H1 (cell line): ENCODE data around the gene PLEKHA1. TPM values are rescaled to one million over a fixed set of nuclear protein-coding genes. Genes with fewer than 3 reads are reported as not detected.

Experiments
- CTCF ChIA-PET: fragments of 300-600 bp; sonication (Branson Sonifier 250); formaldehyde crosslinking; loops from one replicate; lab custom pipeline; 2021; ENCODE audit not compliant: partially characterized antibody; lab: Charles Lee
- POLR2A ChIA-PET: fragments of 300-600 bp; sonication (Branson Sonifier 250); formaldehyde crosslinking; loops from one replicate; lab custom pipeline; 2021; ENCODE audit warnings: inconsistent platforms; ENCODE audit not compliant: partially characterized antibody; lab: Charles Lee
- DNase-seq, 2 experiments: peaks; one replicate each; pipeline versions ENCODE4 v3.0.0 to v3.0.0-alpha.2; 2010 to 2022; ENCODE audit warnings: low spot score in 2 of 2, low read depth in 1 of 2, mixed read lengths in 1 of 2
- FAIRE-seq: peaks from 2 replicates; lab custom pipeline; 2011; peaks lifted over from hg19 to GRCh38; lab: Jason Lieb, UNC
- H2AFZ ChIP-seq: 2 replicates; pipeline ENCODE4 v1.8.1; 2012; ENCODE audit warnings: low read length, inconsistent platforms
- H2AK5ac ChIP-seq: 2 replicates; pipeline ENCODE4 v1.6.1; 2013; ENCODE audit warnings: low read depth, low read length
- H2BK120ac ChIP-seq: replicated peaks from 2 replicates; pipeline ENCODE3; 2013; ENCODE audit warnings: low read depth, low read length, inconsistent platforms
- H2BK12ac ChIP-seq: 2 replicates; pipeline ENCODE4 v1.6.1; 2013; ENCODE audit warnings: low read depth, low read length
- H2BK15ac ChIP-seq: 2 replicates; pipeline ENCODE4 v1.6.1; 2013; ENCODE audit warnings: low read length
- H2BK20ac ChIP-seq: 2 replicates; pipeline ENCODE4 v1.6.1; 2013; ENCODE audit warnings: low read length
- H2BK5ac ChIP-seq: 2 replicates; pipeline ENCODE4 v1.6.1; 2013; ENCODE audit warnings: low read depth, low read length
- H3K14ac ChIP-seq: 2 replicates; pipeline ENCODE4 v1.6.1; 2013; ENCODE audit warnings: inconsistent platforms; ENCODE audit not compliant: insufficient read length
- H3K18ac ChIP-seq: 2 replicates; pipeline ENCODE4 v1.6.1; 2013; ENCODE audit warnings: low read length; ENCODE audit errors: extremely low read depth
- H3K23ac ChIP-seq: 2 replicates; pipeline ENCODE4 v1.6.1; 2013; ENCODE audit warnings: inconsistent platforms; ENCODE audit not compliant: insufficient read length
- H3K23me2 ChIP-seq: 2 replicates; pipeline ENCODE4 v1.6.1; 2013; ENCODE audit warnings: low read depth, low read length
- H3K27ac ChIP-seq: 2 replicates; pipeline ENCODE4 v1.6.1; 2011; ENCODE audit warnings: low read depth, low read length, inconsistent platforms
- H3K27me3 ChIP-seq, 4 experiments: replicated peaks in 1 of 4; 1 replicate in 1 of 4; 2 replicates in 3 of 4; pipeline versions ENCODE4 v1.6.1 to v1.8.1; 2011 to 2013; ENCODE audit warnings: low read length in 3 of 4, mild to moderate bottlenecking in 3 of 4, inconsistent platforms in 2 of 4, mixed read lengths in 2 of 4, moderate library complexity in 1 of 4; ENCODE audit not compliant: control insufficient read depth in 3 of 4, insufficient read depth in 3 of 4; ENCODE audit errors: extremely low read depth in 1 of 4
- H3K36me3 ChIP-seq, 4 experiments: 2 replicates each; pipeline versions ENCODE4 v1.6.1 to v1.8.1; 2011 to 2013; ENCODE audit warnings: mild to moderate bottlenecking in 4 of 4, low read length in 3 of 4, moderate library complexity in 2 of 4, control low read depth in 1 of 4, inconsistent platforms in 1 of 4; ENCODE audit not compliant: insufficient read depth in 4 of 4, control insufficient read depth in 2 of 4
- H3K4ac ChIP-seq: replicated peaks from 2 replicates; pipeline ENCODE3; 2013; ENCODE audit warnings: low read length, low read depth, mixed read lengths, inconsistent platforms; ENCODE audit not compliant: insufficient read length
- H3K4me1 ChIP-seq, 4 experiments: replicated peaks in 1 of 4; 1 replicate in 1 of 4; 2 replicates in 3 of 4; pipeline versions ENCODE4 v1.6.1 to v1.8.1; 2011 to 2013; ENCODE audit warnings: low read length in 3 of 4, inconsistent platforms in 2 of 4, mixed read lengths in 1 of 4; ENCODE audit not compliant: insufficient read depth in 4 of 4, control insufficient read depth in 3 of 4
- H3K4me2 ChIP-seq, 2 experiments: 2 replicates each; pipeline versions ENCODE4 v1.6.1 to v1.8.1; 2011 to 2013; ENCODE audit warnings: low read depth in 2 of 2, low read length in 2 of 2, control low read depth in 1 of 2, inconsistent platforms in 1 of 2, mild to moderate bottlenecking in 1 of 2; ENCODE audit not compliant: insufficient read depth in 1 of 2
- H3K4me3 ChIP-seq, 4 experiments: fragments of 200-600, 300-600 bp in 1 of 4; sonication (generic), shearing (Covaris generic), sonication (Bioruptor Twin) in 1 of 4; 2 replicates each; pipeline versions ENCODE4 v1.5.1 to v1.8.1; 2011 to 2016; ENCODE audit warnings: low read length in 4 of 4, low read depth in 3 of 4, control low read depth in 2 of 4, inconsistent platforms in 2 of 4, mild to moderate bottlenecking in 2 of 4, mixed read lengths in 1 of 4, moderate library complexity in 1 of 4; ENCODE audit not compliant: insufficient read depth in 2 of 4; ENCODE audit errors: extremely low read depth in 1 of 4
- H3K56ac ChIP-seq: replicated peaks from 2 replicates; pipeline ENCODE3; 2013; ENCODE audit warnings: low read depth, mild to moderate bottlenecking, mixed read lengths, low read length, inconsistent platforms; ENCODE audit not compliant: insufficient read length
- H3K79me1 ChIP-seq: 2 replicates; pipeline ENCODE4 v1.6.1; 2013; ENCODE audit warnings: low read depth, low read length, control low read depth
- H3K79me2 ChIP-seq, 2 experiments: 2 replicates each; pipeline versions ENCODE4 v1.6.1 to v1.8.1; 2012 to 2013; ENCODE audit warnings: low read length in 2 of 2, mild to moderate bottlenecking in 2 of 2, inconsistent platforms in 1 of 2; ENCODE audit not compliant: insufficient read depth in 2 of 2, control insufficient read depth in 1 of 2
- H3K9ac ChIP-seq, 4 experiments: replicated peaks in 1 of 4; 1 replicate in 1 of 4; 2 replicates in 3 of 4; pipeline versions ENCODE4 v1.6.1 to v1.8.1; 2011 to 2013; ENCODE audit warnings: low read depth in 3 of 4, low read length in 3 of 4, control low read depth in 2 of 4, mild to moderate bottlenecking in 2 of 4, moderate library complexity in 2 of 4, inconsistent platforms in 1 of 4; ENCODE audit errors: extremely low read depth in 1 of 4
- H3K9me3 ChIP-seq, 2 experiments: 2 replicates each; pipeline versions ENCODE4 v1.6.1 to v1.8.1; 2012 to 2013; ENCODE audit warnings: mild to moderate bottlenecking in 2 of 2, moderate library complexity in 2 of 2, control low read depth in 1 of 2, inconsistent platforms in 1 of 2, low read depth in 1 of 2, low read length in 1 of 2, mixed read lengths in 1 of 2; ENCODE audit not compliant: insufficient read depth in 2 of 2
- H4K20me1 ChIP-seq, 2 experiments: replicated peaks in 1 of 2; 2 replicates each; pipeline versions ENCODE3 to v1.8.1; 2011 to 2013; ENCODE audit warnings: inconsistent platforms in 2 of 2, low read length in 2 of 2, mild to moderate bottlenecking in 1 of 2; ENCODE audit not compliant: insufficient read depth in 2 of 2, control insufficient read depth in 1 of 2
- H4K5ac ChIP-seq: 2 replicates; pipeline ENCODE4 v1.6.1; 2013; ENCODE audit warnings: low read length, low read depth, mixed read lengths, inconsistent platforms; ENCODE audit not compliant: insufficient read length
- H4K8ac ChIP-seq: 2 replicates; pipeline ENCODE4 v1.8.0; 2013; ENCODE audit warnings: mild to moderate bottlenecking, moderate library complexity, low read length, inconsistent platforms; ENCODE audit not compliant: insufficient read depth; ENCODE audit errors: extremely low read depth
- H4K91ac ChIP-seq: replicated peaks from 2 replicates; pipeline ENCODE3; 2013; ENCODE audit warnings: low read length, mixed read lengths, inconsistent platforms; ENCODE audit not compliant: insufficient read length
- BACH1 ChIP-seq: IDR thresholded peaks from 2 replicates; pipeline ENCODE4 v1.6.1; 2012; ENCODE audit warnings: low read length, improper control_type of control experiment
- CBX8 ChIP-seq: fragments of 300-800, 300-1000 bp; sonication (generic); IDR thresholded peaks from 2 replicates; pipeline ENCODE4 v1.7.1; 2016; ENCODE audit warnings: low read depth, low read length, borderline replicate concordance
- FOSL1 ChIP-seq: IDR thresholded peaks from 2 replicates; pipeline ENCODE4 v1.6.1; 2011; ENCODE audit warnings: mild to moderate bottlenecking, low read depth, low read length, moderate library complexity; ENCODE audit not compliant: insufficient read depth
- GTF2F1 ChIP-seq: IDR thresholded peaks from 2 replicates; pipeline ENCODE4 v1.6.1; 2012; ENCODE audit warnings: low read depth, low read length, improper control_type of control experiment, borderline replicate concordance
- JUN ChIP-seq: IDR thresholded peaks from 2 replicates; pipeline ENCODE4 v1.6.1; 2011; ENCODE audit warnings: low read depth, mild to moderate bottlenecking, improper control_type of control experiment, low read length
- SAP30 ChIP-seq: fragments of 300-600 bp; sonication (generic); IDR thresholded peaks from 2 replicates; pipeline ENCODE4 v1.7.1; 2012; ENCODE audit warnings: low read length, moderate library complexity, mild to moderate bottlenecking, inconsistent platforms; ENCODE audit not compliant: insufficient read depth, insufficient replicate concordance
- SIN3A ChIP-seq, 2 experiments: IDR thresholded peaks in 1 of 2; conservative IDR thresholded peaks in 1 of 2; 2 replicates each; pipeline ENCODE4 v1.6.1; 2011 to 2012; ENCODE audit warnings: low read length in 2 of 2, improper control_type of control experiment in 1 of 2, low read depth in 1 of 2, mild to moderate bottlenecking in 1 of 2
- SP2 ChIP-seq: IDR thresholded peaks from 2 replicates; pipeline ENCODE4 v1.6.1; 2012; ENCODE audit warnings: mild to moderate bottlenecking, low read length, inconsistent platforms
- SP4 ChIP-seq: IDR thresholded peaks from 2 replicates; pipeline ENCODE4 v1.6.1; 2012; ENCODE audit warnings: low read length, inconsistent platforms
- YY1 ChIP-seq: IDR thresholded peaks from 2 replicates; pipeline ENCODE4 v1.6.1; 2011; ENCODE audit warnings: low read depth, mild to moderate bottlenecking, low read length
- WGBS, 2 experiments: shearing (Covaris generic) in 1 of 2; methylation state at CpG; one replicate each; pipeline versions ENCODE4 v1.1.6 to v1.1.7; 2013 to 2015; ENCODE audit warnings: low lambda C conversion rate in 2 of 2, mixed read lengths in 2 of 2, inconsistent platforms in 1 of 2, low coverage in 1 of 2, missing lambda C conversion rate in 1 of 2; ENCODE audit not compliant: insufficient replicate concordance in 2 of 2, insufficient coverage in 1 of 2, insufficient read length in 1 of 2; ENCODE audit errors: extremely low coverage in 1 of 2, missing lambda C conversion rate in 1 of 2; 5-methylcytosine and 5-hydroxymethylcytosine counted together
- polyA plus RNA-seq, 7 experiments: library from polyadenylated mRNA; depleted of rRNA in 3 of 7; stranded (reverse) in 5 of 7; unstranded in 2 of 7; fragments of >200 nt in 5 of 7; fragments of 200-250 nt in 2 of 7; gene quantifications; 1 replicate in 5 of 7; 2 replicates in 1 of 7; 4 replicates in 1 of 7; pipeline versions ENCODE4 v1.2.1 to v1.2.3, GENCODE V29; 2011 to 2013; ENCODE audit warnings: missing spikeins in 2 of 7, mixed read lengths in 2 of 7
- total RNA-seq: library from RNA; stranded (reverse); fragmentation: NEBNext Ultra II Directional; extraction: Animal tissue kit (Norgen Biotek cat#: 25700); gene quantifications from 2 replicates; pipeline ENCODE4 v1.2.1, GENCODE V29; 2021
- TF ChIP-seq, protein P1 (sequence below): IDR thresholded peaks from 2 replicates; pipeline ENCODE4 v1.6.1; 2012; ENCODE audit warnings: low read length, inconsistent platforms
- TF ChIP-seq, protein P2 (sequence below): IDR thresholded peaks from 2 replicates; pipeline ENCODE4 v1.6.1; 2011; ENCODE audit warnings: low read depth, mild to moderate bottlenecking, low read length; ENCODE audit not compliant: insufficient read depth

PLEKHA1 gene
- total and polyA plus RNA-seq, 2 of the 8 experiments (the other 6 are each of a cell fraction or from before 2014, with no cell fraction given), result 15.6 to 39.7 TPM

DNA sequence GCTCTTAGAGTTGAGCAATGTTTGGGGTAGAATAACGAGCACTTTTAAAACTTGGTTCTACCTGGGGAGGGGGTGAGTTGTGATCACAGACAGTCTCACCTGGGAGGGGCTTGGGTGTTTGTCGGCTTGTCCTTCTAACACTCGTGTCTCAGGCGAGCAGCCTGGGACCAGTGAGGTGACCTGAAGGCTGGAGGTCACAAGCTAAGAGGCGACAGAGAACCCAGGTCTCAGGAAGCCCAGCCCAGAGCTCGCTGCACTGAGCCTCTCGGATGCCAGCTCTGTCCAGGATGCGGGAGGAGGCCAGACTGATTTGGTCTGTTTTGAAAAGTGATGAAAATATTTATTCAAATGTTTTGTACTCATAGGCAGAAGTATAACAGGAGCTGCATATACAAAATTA, 98.6 kb downstream of the PLEKHA1 start:
- no peaks in the 10 kb centered on the region for H3K79me2 ChIP-seq
- H2BK5ac ChIP-seq, result no peak overlapping the region
- no peak overlapping the region for H3K4ac ChIP-seq
- CTCF ChIA-PET, result interaction anchor here (1.2 to 2.2 kb wide), 5 partner anchors 8 to 509 kb away, joined by 3 to 8 read pairs (median 4); no protein-coding TSS in a partner anchor
- H4K91ac ChIP-seq, result no peak overlapping the region
- H3K56ac ChIP-seq, result no peak overlapping the region
- peaks cover 3 to 24% (median 17%) of the 10 kb centered on the region in 4 experiments for H3K4me1 ChIP-seq
- no peak overlapping the region for H3K9ac ChIP-seq
- H3K36me3 ChIP-seq, result no peaks in the 10 kb centered on the region
- H3K27ac ChIP-seq, result no peak overlapping the region
- H3K4me3 ChIP-seq, result no peak overlapping the region
- no peaks in the 10 kb centered on the region for H3K27me3 ChIP-seq
- no peak overlapping the region for H3K14ac ChIP-seq
- no peak overlapping the region for H4K5ac ChIP-seq
- H3K79me1 ChIP-seq, result no peaks in the 10 kb centered on the region; the same call in 1 of the 2 replicates
- H3K4me2 ChIP-seq, result no peak overlapping the region
- WGBS, 2 experiments, result 83% methylated on average over 8 of the region's 8 CpGs; no CpG with 5 or more reads in 1 of the 2 experiments
- no peak overlapping the region for H3K23ac ChIP-seq
- H3K18ac ChIP-seq, result no peak overlapping the region
- no peaks in the 10 kb centered on the region for H3K23me2 ChIP-seq
- POLR2A ChIA-PET, result interaction anchor here (0.7 kb wide), 1 partner anchor 119 kb away, joined by 3 read pairs; no protein-coding TSS in a partner anchor
- no peak overlapping the region for H2BK15ac ChIP-seq
- no peak overlapping the region for H2BK120ac ChIP-seq
- no peaks in the 10 kb centered on the region for H4K20me1 ChIP-seq
- H2AK5ac ChIP-seq, result no peak overlapping the region
- no peak for FAIRE-seq
- no peaks in the 10 kb centered on the region for H3K9me3 ChIP-seq
- no peak for DNase-seq
- H2BK20ac ChIP-seq, result no peak overlapping the region
- H2AFZ ChIP-seq, result no peak overlapping the region
- H2BK12ac ChIP-seq, result no peak overlapping the region
- H4K8ac ChIP-seq, result no peak overlapping the region
- TF ChIP-seq SP2 (no peak), GTF2F1 (no peak), FOSL1 (no peak), BACH1 (no peak), YY1 (no peak), SAP30 (no peak), SP4 (no peak), CBX8 (no peak), JUN (no peak), SIN3A (conservative IDR thresholded peaks at IDR 0.05 in 1 of 2, IDR thresholded peaks at IDR 0.05 in 1 of 2; ENCODE audit: low read depth in 1 of 2, low read length in 2 of 2) (no peak)
- TF ChIP-seq, protein P1, sequence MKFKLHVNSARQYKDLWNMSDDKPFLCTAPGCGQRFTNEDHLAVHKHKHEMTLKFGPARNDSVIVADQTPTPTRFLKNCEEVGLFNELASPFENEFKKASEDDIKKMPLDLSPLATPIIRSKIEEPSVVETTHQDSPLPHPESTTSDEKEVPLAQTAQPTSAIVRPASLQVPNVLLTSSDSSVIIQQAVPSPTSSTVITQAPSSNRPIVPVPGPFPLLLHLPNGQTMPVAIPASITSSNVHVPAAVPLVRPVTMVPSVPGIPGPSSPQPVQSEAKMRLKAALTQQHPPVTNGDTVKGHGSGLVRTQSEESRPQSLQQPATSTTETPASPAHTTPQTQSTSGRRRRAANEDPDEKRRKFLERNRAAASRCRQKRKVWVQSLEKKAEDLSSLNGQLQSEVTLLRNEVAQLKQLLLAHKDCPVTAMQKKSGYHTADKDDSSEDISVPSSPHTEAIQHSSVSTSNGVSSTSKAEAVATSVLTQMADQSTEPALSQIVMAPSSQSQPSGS, result no peak
- TF ChIP-seq, protein P2, sequence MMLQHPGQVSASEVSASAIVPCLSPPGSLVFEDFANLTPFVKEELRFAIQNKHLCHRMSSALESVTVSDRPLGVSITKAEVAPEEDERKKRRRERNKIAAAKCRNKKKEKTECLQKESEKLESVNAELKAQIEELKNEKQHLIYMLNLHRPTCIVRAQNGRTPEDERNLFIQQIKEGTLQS, result no peak
